ENCODE results near the gene DENND4A.
A peak's percentile ranks its signal among the peaks of the same experiment; 100 is the strongest.
"Not testable (repeated sequence)": the region's sequence is repeated elsewhere in the genome, so short reads cannot be mapped to it uniquely, and the experiment has no call there.

Gene DENND4A

DNA sequence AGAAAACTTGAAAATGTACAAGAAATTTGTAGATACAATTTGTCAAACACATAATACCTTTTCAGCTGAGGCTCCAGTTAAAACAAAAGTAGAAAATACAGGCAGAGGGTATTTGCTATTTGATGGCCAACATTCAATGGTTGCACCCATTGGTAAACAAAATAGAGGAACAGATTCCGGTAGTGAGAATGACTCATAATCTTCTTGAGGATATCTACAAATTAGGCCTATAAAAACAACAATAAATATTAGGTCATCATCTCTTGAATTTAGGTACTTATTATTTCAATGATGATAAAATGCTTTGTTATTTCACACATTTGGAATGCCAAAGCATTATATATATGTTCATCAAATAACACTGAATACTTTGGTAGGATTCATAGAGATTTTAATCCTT is 53.4 kb downstream of the DENND4A start:
- TF ChIP-seq, protein P1, sequence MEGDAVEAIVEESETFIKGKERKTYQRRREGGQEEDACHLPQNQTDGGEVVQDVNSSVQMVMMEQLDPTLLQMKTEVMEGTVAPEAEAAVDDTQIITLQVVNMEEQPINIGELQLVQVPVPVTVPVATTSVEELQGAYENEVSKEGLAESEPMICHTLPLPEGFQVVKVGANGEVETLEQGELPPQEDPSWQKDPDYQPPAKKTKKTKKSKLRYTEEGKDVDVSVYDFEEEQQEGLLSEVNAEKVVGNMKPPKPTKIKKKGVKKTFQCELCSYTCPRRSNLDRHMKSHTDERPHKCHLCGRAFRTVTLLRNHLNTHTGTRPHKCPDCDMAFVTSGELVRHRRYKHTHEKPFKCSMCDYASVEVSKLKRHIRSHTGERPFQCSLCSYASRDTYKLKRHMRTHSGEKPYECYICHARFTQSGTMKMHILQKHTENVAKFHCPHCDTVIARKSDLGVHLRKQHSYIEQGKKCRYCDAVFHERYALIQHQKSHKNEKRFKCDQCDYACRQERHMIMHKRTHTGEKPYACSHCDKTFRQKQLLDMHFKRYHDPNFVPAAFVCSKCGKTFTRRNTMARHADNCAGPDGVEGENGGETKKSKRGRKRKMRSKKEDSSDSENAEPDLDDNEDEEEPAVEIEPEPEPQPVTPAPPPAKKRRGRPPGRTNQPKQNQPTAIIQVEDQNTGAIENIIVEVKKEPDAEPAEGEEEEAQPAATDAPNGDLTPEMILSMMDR (conservative IDR thresholded peaks at IDR 0.05; ENCODE audit: low read depth, low read length): no peak
- peak; percentile 12 for DNase-seq (ENCODE audit: low read depth)
- H3K4me3 ChIP-seq (ENCODE audit: low read depth, low read length): no peak overlapping the region

DNA sequence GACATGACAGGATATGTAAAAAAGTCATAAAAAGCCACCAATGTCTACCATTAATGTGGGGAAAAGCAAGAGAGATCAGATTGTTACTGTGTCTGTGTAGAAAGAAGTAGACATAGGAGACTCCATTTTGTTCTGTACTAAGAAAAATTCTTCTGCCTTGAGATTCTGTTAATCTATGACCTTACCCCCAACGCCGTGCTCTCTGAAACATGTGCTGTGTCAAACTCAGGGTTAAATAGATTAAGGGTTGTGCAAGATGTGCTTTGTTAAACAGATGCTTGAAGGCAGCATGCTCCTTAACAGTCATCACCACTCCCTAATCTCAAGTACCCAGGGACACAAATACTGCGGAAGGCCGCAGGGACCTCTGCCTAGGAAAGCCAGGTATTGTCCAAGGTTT is 58.5 kb downstream of the DENND4A start:
- not testable (repeated sequence) for H3K4me3 ChIP-seq (ENCODE audit: low read depth, low read length); DNase-seq (ENCODE audit: low read depth)

DNA sequence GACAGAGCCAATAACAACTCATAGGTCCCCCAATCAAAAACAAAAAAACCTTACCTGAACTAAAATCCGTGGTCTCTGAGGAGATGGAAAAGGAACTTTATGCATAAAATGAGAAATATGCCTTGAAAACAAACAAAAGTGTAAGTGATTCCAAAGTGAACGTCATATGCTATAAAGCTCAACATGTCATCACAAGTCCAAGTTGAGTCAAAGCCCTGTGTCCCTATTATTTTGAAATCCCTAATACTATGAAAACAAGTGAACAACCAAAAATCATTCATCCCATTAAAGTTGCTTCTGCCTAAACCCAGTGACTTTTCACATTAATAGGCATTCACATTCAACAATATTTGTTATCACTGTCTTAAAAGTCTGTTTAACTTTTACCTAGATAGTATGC is 59.4 kb downstream of the DENND4A start:
- H3K4me3 ChIP-seq (ENCODE audit: low read depth, low read length): no peak overlapping the region
- TF ChIP-seq, protein P1 (conservative IDR thresholded peaks at IDR 0.05; ENCODE audit: low read depth, low read length): no peak
- peak; percentile 19 for DNase-seq (ENCODE audit: low read depth)

DNA sequence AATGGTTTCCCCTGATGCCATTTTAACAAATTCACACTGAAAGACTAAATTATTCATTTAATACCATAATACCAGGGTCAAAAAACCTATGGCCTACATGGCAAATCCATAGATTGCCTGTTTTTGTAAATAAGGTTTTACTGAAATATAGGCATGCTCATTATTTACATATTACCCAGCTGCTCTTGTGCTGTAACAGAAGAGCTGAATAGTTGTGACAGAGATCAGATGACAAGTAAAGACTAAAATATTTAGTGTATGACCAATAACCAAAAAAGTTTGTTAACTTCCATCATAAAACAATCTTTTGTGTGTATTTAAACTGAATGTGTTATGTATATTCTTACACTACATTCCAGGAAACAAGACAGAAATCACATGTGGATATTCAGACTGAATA is 60.2 kb downstream of the DENND4A start:
- TF ChIP-seq, protein P1 (conservative IDR thresholded peaks at IDR 0.05; ENCODE audit: low read depth, low read length): no peak
- DNase-seq (ENCODE audit: low read depth): peak; percentile 32
- H3K4me3 ChIP-seq (ENCODE audit: low read depth, low read length): no peak overlapping the region

DNA sequence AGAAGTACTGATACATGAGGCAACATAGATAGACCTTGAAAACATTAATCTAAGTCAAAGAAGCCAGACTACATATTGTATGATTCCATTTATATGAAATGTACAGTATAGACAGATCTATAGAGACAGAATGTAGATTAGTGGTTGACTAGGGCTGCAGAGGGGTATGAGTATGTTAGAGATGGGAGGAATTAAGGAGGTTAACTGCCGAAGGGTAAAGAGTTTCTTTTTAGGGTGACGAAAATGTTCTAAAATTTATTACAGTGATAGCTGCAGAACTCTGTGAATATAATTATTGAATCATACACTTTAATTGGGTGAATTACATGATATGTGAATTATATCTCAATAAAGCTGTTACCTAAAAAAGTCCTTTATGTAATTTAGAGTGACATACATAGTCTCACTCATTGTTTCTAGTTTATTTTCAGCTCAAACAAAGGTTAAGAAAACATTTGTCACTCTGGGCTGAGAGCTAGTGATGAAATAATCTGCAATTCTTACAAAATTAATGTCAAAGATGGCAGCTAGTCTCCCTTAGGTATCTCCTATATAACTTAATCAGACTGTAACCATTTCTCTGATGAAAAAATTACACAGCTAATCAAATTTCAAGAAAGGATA is 61.4 kb downstream of the DENND4A start:
- H3K4me3 ChIP-seq (ENCODE audit: low read depth, low read length): no peak overlapping the region
- DNase-seq (ENCODE audit: low read depth): peak; percentile 62
- TF ChIP-seq, protein P1 (conservative IDR thresholded peaks at IDR 0.05; ENCODE audit: low read depth, low read length): no peak

DNA sequence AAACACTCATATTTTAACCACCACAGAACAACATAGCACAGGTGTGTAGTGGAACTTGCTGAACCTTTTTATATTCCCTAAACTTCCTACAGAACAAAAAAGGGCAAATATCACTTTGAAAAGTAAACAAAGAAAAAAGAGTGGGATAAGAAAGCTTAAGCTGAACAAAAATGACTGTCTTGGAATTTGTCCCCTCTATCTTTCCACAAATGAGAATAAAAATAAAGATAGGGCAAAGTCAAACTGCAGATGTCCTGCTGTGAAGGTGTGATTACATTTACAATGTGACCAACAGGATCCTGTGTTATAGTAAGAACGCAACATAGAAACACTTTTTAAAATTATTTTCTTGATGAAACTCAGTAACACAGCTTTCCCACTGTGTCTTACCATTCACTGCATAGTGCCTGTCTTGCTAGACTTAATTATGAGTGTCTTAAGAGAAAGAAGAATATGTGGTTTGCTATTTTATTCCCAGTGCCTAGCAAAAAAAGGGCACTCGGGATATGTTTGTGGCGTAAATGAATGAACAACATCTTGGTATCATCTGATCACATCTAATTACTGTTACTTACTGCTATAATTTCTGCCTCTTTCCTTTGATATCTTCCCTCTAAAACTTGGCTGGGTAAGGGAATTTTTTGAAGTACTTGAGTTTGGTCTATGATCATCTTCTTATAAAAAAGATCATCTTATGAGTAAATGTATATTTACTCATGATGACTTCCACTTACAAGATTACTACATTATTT is 67.5 kb downstream of the DENND4A start:
- H3K4me3 ChIP-seq (ENCODE audit: low read depth, low read length): no peak overlapping the region
- TF ChIP-seq, protein P1 (conservative IDR thresholded peaks at IDR 0.05; ENCODE audit: low read depth, low read length): no peak
- no peak for DNase-seq (ENCODE audit: low read depth)

DNA sequence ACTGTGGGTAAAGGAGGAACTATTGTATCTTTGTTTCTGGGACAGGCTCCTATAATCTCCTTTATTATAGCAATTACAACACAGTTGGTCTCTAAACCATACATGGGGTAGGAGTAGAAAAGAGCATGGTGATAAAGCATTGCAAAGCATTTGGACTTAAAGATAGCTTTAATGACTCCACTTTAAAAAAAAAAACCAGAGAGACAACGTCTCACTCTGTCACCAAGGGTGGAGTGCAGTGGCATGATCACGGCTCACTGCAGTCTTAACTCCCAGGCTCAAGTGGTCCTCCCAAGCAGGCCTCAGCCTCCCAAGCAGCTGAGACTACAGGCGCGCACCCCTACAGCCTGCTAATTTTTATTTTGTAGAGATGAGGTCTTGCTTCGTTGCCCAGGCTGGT is 68.2 kb downstream of the DENND4A start:
- DNase-seq (ENCODE audit: low read depth): no peak
- TF ChIP-seq, protein P1 (conservative IDR thresholded peaks at IDR 0.05; ENCODE audit: low read depth, low read length): no peak
- H3K4me3 ChIP-seq (ENCODE audit: low read depth, low read length): no peak overlapping the region

Data from choroid plexus epithelial cell (primary cell).